ENCODE data around the gene ANKMY2. TPM values are rescaled to one million over a fixed set of nuclear protein-coding genes. Genes with fewer than 3 reads are reported as not detected.

Gene ANKMY2
- total RNA-seq, 2 donors from 2014 or later: 17.8 to 31.4 TPM

DNA sequence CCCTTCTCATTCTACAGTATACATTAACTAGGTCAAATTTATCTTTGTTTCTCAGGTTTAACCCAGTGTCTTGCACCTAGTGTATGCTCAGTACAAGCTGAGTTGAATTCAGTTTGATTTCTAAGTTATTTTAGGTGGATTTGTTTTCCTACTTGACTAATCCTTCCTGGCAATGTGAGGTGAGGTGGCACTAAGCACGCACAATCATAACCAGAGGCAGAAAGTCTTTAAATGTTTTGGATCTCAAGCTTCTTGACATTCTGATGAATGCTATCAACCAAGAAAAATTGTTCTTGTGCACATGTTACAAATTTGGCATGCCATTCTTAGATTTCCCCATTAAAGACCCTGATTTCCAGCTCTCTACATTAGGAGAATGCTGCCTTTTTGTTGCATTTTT is 3.6 kb upstream of the ANKMY2 start:
- no peak overlapping the region for H3K4me3 ChIP-seq
- peaks cover 5% of the 10 kb centered on the region for H3K4me1 ChIP-seq
- H3K27ac ChIP-seq: no peak overlapping the region
- H3K36me3 ChIP-seq: no peaks in the 10 kb centered on the region
- no peaks in the 10 kb centered on the region for H3K27me3 ChIP-seq
- no peaks in the 10 kb centered on the region for H3K9me3 ChIP-seq
- H3K9ac ChIP-seq (ENCODE audit: low read depth in 2 of 2, low read length in 2 of 2): no peak overlapping the region
- TF ChIP-seq, protein P1, sequence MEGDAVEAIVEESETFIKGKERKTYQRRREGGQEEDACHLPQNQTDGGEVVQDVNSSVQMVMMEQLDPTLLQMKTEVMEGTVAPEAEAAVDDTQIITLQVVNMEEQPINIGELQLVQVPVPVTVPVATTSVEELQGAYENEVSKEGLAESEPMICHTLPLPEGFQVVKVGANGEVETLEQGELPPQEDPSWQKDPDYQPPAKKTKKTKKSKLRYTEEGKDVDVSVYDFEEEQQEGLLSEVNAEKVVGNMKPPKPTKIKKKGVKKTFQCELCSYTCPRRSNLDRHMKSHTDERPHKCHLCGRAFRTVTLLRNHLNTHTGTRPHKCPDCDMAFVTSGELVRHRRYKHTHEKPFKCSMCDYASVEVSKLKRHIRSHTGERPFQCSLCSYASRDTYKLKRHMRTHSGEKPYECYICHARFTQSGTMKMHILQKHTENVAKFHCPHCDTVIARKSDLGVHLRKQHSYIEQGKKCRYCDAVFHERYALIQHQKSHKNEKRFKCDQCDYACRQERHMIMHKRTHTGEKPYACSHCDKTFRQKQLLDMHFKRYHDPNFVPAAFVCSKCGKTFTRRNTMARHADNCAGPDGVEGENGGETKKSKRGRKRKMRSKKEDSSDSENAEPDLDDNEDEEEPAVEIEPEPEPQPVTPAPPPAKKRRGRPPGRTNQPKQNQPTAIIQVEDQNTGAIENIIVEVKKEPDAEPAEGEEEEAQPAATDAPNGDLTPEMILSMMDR (IDR thresholded peaks at IDR 0.05): no peak
- intact Hi-C loops (cut with DNase I): no loop called here
- DNase-seq: no peak

DNA sequence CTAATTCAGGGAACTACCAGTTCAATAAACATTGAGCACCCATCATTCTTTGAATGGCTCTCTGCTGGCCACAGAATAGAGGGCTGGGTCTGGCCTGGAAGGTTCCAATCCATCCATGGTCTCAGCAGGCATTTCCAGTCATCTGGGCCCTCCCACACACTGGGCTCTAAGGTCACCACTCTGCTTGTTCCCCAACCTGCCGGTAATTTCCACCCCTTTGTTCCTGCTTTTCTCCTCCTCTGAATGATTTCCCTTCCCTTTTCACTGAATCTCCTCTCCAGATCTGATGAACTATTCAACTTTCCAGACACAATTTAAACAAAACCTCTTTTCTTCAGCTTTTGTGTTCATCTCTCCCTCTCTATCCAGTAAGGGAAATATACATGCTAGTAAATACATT is 3.0 kb upstream of the ANKMY2 start:
- Histone ChIP-seq H3K27me3 (no peaks in the 10 kb centered on the region), H3K36me3 (no peaks in the 10 kb centered on the region), H3K4me3 (no peak overlapping the region), H3K4me1 (peaks cover 5% of the 10 kb centered on the region), H3K9me3 (no peaks in the 10 kb centered on the region), H3K27ac (no peak overlapping the region), H3K9ac (ENCODE audit: low read depth in 2 of 2, low read length in 2 of 2) (no peak overlapping the region)
- intact Hi-C loops (cut with DNase I): no loop called here
- DNase-seq: peak; percentile 35
- TF ChIP-seq, protein P1 (IDR thresholded peaks at IDR 0.05): no peak

DNA sequence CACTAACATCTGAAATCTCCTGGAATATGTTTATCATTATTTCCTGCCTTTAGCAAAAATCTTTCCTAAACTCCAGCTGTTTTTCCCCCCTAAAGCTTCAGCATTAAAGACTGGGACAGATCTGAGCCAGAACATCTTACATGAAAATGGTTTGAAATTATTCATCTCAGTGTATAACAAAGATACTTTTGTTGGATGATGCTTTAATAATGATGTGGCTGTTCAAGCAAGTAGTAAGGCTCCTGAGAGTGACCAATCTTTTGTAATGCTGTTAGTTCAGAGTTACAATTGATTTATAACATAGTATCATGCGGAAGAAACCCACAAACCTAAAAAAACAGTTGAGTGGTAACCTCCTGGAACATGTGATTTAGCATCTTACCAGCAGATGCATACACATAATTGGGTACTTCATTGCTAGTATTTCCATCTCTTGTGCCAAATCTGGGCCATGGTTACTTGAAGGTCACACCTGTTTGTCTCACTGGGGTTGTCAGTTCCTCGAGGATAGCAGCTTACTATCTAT is 1.9 kb upstream of the ANKMY2 start:
- H3K9me3 ChIP-seq: no peaks in the 10 kb centered on the region
- no peak for DNase-seq
- no peaks in the 10 kb centered on the region for H3K27me3 ChIP-seq
- peaks cover 9% of the 10 kb centered on the region for H3K4me1 ChIP-seq
- no peak overlapping the region for H3K27ac ChIP-seq
- no peaks in the 10 kb centered on the region for H3K36me3 ChIP-seq
- H3K9ac ChIP-seq (ENCODE audit: low read depth in 2 of 2, low read length in 2 of 2): peak overlapping the region in 1 of 2 donors; percentile 84
- TF ChIP-seq, protein P1 (IDR thresholded peaks at IDR 0.05): no peak
- intact Hi-C loops (cut with DNase I): no loop called here
- H3K4me3 ChIP-seq: peak overlapping the region; percentile 96

DNA sequence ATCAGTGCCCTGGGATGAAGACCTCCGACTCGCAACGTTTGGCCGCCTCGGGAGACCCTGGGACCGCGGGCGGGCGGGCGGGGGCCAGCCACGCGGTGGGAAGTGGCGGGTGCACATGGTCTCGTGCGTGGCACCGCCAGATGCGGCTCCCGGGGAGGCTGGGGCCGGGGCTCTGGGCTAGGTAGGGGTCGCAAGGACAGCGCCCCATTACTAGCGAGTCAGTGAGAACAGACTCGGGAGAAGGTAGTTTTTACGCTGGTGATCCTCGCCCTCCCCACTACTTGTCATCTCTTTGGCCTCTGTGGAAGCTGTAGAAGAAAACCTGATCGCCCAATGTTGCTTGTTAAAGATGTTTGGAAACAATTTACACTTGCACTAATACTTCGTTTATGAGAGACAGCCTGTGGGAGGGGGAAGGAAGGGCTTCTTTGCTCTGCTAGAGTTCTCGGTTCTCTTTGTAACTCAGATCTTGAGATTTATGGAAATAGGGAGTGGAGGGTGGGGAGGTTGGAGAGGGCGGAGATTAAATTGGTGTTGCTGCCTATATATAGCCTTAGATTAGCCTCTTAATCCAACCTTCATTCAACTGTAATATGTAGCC is 1.0 kb upstream of the ANKMY2 start:
- peak overlapping the region; percentile 96 for H3K4me3 ChIP-seq
- peak; percentile 60 for DNase-seq
- no peaks in the 10 kb centered on the region for H3K36me3 ChIP-seq
- intact Hi-C loops (cut with DNase I): no loop called here
- no peaks in the 10 kb centered on the region for H3K9me3 ChIP-seq
- H3K27ac ChIP-seq: peak overlapping the region; percentile 91
- H3K9ac ChIP-seq (ENCODE audit: low read depth in 2 of 2, low read length in 2 of 2): peak overlapping the region; percentile 84 to 88
- H3K27me3 ChIP-seq: no peaks in the 10 kb centered on the region
- TF ChIP-seq, protein P1 (IDR thresholded peaks at IDR 0.05): no peak
- H3K4me1 ChIP-seq: peaks cover 9% of the 10 kb centered on the region

DNA sequence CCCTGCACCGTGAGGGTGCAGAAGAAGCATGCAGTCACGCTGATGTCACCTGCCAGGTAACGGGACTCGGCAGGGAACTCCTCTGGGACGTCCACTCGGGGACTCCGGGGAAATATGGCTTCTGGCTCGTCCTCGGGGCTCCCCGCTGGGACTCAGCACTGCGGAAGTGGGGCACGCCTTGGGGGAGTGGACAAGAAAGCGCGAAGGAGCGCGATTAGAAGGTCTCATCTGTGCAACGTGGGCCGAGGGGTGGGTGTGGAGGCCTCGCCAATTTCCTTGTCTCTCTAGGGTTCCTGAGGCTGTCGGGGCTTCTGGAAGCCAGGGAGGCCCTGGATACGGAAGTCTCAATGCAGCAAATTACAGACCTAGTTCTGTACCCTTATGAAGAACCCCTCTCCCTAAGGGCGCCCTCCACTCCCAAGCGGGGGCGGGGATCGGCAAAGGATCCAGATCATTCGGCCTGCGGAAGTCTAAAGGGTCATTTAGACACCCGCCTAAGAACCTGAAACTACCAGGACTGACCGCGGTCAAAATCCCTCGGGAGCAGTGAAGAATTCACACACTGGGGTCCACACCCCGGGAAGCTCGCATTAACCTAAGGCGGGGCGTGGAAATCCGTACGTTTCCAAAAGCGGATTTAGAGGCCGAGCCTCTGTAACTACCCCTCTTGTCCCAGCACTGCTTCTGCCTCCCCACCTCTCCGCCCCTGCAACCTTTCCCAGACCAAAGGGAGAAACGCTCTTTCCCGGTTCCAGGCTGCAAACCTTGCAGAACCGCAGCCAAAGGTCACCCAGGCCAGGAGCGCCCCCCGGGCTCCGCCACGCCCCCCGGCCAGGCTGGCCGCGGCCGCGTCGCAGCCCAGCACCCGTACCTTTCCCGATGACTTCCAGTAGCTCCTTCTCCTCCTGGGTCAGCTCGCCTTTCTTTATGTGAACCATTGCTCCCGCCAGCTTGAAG is 640 bp downstream of the ANKMY2 start:
- Histone ChIP-seq H3K27ac (peak overlapping the region; percentile 91), H3K9me3 (no peaks in the 10 kb centered on the region), H3K36me3 (no peaks in the 10 kb centered on the region), H3K9ac (ENCODE audit: low read depth in 2 of 2, low read length in 2 of 2) (peak overlapping the region; percentile 84 to 88), H3K27me3 (no peaks in the 10 kb centered on the region), H3K4me1 (peaks cover 9% of the 10 kb centered on the region), H3K4me3 (peak overlapping the region; percentile 96)
- intact Hi-C loops (cut with DNase I): no loop called here
- peak; percentile 73 for DNase-seq
- TF ChIP-seq, protein P1 (IDR thresholded peaks at IDR 0.05): no peak
